Osteoblast (primary cell): Measurements from ENCODE around the gene SUMF2. TPM values are rescaled to one million over a fixed set of nuclear protein-coding genes. Genes with fewer than 3 reads are reported as not detected.
"Not testable (repeated sequence)": the region's sequence is repeated elsewhere in the genome, so short reads cannot be mapped to it uniquely, and the experiment has no call there.

ENCODE experiments used
- DNase-seq: peaks from one replicate; pipeline ENCODE4 v3.0.0; 2011; ENCODE audit warnings: low spot score, mixed read lengths; ENCODE audit not compliant: insufficient read length; ENCODE audit errors: missing footprints
- H2AFZ ChIP-seq: 2 replicates; pipeline ENCODE4 v1.6.0; 2011; ENCODE audit warnings: mild to moderate bottlenecking, low read length
- H3K27ac ChIP-seq: 2 replicates; pipeline ENCODE4 v1.5.1; 2011; ENCODE audit warnings: mild to moderate bottlenecking, low read depth, low read length, moderate library complexity
- H3K27me3 ChIP-seq: 2 replicates; pipeline ENCODE4 v1.6.0; 2012; ENCODE audit warnings: mild to moderate bottlenecking, control low read depth, inconsistent platforms, low read length, moderate library complexity; ENCODE audit not compliant: insufficient read depth
- H3K36me3 ChIP-seq: 2 replicates; pipeline ENCODE4 v1.5.1; 2011; ENCODE audit warnings: mild to moderate bottlenecking, low read length, control low read depth, moderate library complexity; ENCODE audit not compliant: insufficient read depth
- H3K4me1 ChIP-seq: 2 replicates; pipeline ENCODE4 v1.5.1; 2011; ENCODE audit warnings: mild to moderate bottlenecking, low read length, control low read depth, moderate library complexity; ENCODE audit not compliant: insufficient read depth
- H3K4me2 ChIP-seq: 2 replicates; pipeline ENCODE4 v1.6.0; 2011; ENCODE audit warnings: mild to moderate bottlenecking, low read length; ENCODE audit not compliant: insufficient read depth
- H3K4me3 ChIP-seq: fragments of 200-600 bp; sonication (generic); 3 replicates; pipeline ENCODE4 v1.5.1; 2012; ENCODE audit warnings: mild to moderate bottlenecking, low read length, inconsistent platforms; ENCODE audit not compliant: insufficient read depth
- H3K79me2 ChIP-seq: 2 replicates; pipeline ENCODE4 v1.6.0; 2012; ENCODE audit warnings: mild to moderate bottlenecking, low read length, control low read depth, inconsistent platforms; ENCODE audit not compliant: insufficient read depth
- H3K9me3 ChIP-seq: 2 replicates; pipeline ENCODE4 v1.5.1; 2011; ENCODE audit warnings: low read depth, low read length, control low read depth
- H4K20me1 ChIP-seq: 2 replicates; pipeline ENCODE4 v1.6.0; 2012; ENCODE audit warnings: mild to moderate bottlenecking, low read length, control low read depth; ENCODE audit not compliant: insufficient read depth
- total RNA-seq: library from RNA; depleted of rRNA; stranded (reverse); fragments of >200 nt; gene quantifications from 2 replicates; pipeline ENCODE4 v1.2.3, GENCODE V29; 2012
- TF ChIP-seq, protein P1 (sequence below): IDR thresholded peaks from 2 replicates; pipeline ENCODE4 v1.5.1; 2011; ENCODE audit warnings: mild to moderate bottlenecking, low read depth, low read length, moderate library complexity; ENCODE audit errors: extremely low read depth

The SUMF2 gene
- total RNA-seq, 1 donor = 230 TPM

DNA sequence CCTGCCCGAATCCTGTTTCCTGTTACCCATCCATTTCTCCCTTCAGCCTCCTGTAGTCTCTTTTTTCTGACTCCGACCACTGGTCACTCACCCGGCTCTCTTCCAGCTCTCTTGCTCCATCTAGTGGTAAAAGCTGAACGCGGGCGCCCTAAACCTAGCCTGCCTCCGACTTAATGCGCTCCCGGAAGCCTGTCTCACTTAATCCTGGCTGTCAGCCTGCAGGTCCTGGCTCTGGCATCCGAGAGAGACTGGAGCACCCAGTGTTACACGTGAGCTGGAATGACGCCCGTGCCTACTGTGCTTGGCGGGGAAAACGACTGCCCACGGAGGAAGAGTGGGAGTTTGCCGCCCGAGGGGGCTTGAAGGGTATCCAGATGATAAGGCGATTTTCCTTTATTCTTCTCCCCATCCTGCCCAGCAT lies 10.3 kb downstream of the SUMF2 start:
- Histone ChIP-seq H3K36me3 (peaks cover 30% of the 10 kb centered on the region), H3K79me2 (no peaks in the 10 kb centered on the region), H4K20me1 (no peaks in the 10 kb centered on the region), H3K9me3 (no peaks in the 10 kb centered on the region), H3K4me2 (no peak overlapping the region), H3K27ac (no peak overlapping the region), H3K4me1 (peaks cover 7% of the 10 kb centered on the region), H3K4me3 (no peak overlapping the region), H3K27me3 (no peaks in the 10 kb centered on the region), H2AFZ (peak overlapping the region; percentile 30)
- DNase-seq = peak; percentile 89
- TF ChIP-seq, protein P1, sequence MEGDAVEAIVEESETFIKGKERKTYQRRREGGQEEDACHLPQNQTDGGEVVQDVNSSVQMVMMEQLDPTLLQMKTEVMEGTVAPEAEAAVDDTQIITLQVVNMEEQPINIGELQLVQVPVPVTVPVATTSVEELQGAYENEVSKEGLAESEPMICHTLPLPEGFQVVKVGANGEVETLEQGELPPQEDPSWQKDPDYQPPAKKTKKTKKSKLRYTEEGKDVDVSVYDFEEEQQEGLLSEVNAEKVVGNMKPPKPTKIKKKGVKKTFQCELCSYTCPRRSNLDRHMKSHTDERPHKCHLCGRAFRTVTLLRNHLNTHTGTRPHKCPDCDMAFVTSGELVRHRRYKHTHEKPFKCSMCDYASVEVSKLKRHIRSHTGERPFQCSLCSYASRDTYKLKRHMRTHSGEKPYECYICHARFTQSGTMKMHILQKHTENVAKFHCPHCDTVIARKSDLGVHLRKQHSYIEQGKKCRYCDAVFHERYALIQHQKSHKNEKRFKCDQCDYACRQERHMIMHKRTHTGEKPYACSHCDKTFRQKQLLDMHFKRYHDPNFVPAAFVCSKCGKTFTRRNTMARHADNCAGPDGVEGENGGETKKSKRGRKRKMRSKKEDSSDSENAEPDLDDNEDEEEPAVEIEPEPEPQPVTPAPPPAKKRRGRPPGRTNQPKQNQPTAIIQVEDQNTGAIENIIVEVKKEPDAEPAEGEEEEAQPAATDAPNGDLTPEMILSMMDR = peak; percentile 96

DNA sequence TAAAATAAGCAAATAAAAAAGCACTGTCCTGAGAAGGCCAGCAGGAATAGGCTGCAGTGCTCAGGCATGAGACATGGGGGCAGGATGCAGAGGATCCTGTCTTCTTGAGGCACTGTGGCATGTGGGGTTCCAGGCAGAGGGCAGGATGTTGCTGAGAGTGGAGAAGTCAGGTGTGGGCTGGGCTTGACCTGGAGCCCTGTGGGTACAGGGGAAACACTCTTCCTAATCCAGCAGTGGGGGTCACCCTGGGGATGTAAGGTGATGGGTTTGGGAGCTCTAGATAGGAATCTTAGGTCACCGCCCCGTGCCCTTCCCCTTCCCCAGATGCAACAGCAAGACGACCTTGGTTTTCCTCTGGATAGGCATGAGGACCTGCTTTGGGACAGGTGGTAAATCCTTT lies 13.6 kb downstream of the SUMF2 start:
- Histone ChIP-seq H3K36me3 (peaks cover 29% of the 10 kb centered on the region), H3K4me2 (no peak overlapping the region), H4K20me1 (peaks cover 3% of the 10 kb centered on the region), H3K79me2 (no peaks in the 10 kb centered on the region), H3K9me3 (no peaks in the 10 kb centered on the region), H3K4me3 (no peak overlapping the region), H2AFZ (no peak overlapping the region), H3K27me3 (no peaks in the 10 kb centered on the region), H3K27ac (no peak overlapping the region), H3K4me1 (peaks cover 14% of the 10 kb centered on the region)
- TF ChIP-seq, protein P1 = no peak
- DNase-seq = no peak

DNA sequence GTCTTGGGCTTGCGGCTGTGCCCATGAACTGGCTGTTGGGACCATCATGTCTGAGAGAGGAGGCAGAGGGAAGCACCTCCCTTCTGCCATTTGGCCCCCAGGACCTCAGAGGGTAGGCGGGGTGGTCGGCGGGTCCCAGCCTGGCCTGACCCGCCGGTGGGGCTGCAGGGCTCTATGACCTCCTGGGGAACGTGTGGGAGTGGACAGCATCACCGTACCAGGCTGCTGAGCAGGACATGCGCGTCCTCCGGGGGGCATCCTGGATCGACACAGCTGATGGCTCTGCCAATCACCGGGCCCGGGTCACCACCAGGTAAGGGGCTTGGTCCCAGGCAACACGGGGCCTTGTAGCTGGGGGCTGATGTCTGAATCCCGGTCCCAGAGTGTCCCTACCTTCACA lies 14.1 kb downstream of the SUMF2 start:
- peak; percentile 46 for DNase-seq
- Histone ChIP-seq H3K27me3 (no peaks in the 10 kb centered on the region), H3K4me1 (peaks cover 14% of the 10 kb centered on the region), H3K4me2 (no peak overlapping the region), H4K20me1 (peaks cover 3% of the 10 kb centered on the region), H3K79me2 (no peaks in the 10 kb centered on the region), H3K36me3 (peaks cover 28% of the 10 kb centered on the region), H2AFZ (no peak overlapping the region), H3K27ac (peak overlapping the region; percentile 3), H3K4me3 (no peak overlapping the region), H3K9me3 (no peaks in the 10 kb centered on the region)
- TF ChIP-seq, protein P1 = no peak

DNA sequence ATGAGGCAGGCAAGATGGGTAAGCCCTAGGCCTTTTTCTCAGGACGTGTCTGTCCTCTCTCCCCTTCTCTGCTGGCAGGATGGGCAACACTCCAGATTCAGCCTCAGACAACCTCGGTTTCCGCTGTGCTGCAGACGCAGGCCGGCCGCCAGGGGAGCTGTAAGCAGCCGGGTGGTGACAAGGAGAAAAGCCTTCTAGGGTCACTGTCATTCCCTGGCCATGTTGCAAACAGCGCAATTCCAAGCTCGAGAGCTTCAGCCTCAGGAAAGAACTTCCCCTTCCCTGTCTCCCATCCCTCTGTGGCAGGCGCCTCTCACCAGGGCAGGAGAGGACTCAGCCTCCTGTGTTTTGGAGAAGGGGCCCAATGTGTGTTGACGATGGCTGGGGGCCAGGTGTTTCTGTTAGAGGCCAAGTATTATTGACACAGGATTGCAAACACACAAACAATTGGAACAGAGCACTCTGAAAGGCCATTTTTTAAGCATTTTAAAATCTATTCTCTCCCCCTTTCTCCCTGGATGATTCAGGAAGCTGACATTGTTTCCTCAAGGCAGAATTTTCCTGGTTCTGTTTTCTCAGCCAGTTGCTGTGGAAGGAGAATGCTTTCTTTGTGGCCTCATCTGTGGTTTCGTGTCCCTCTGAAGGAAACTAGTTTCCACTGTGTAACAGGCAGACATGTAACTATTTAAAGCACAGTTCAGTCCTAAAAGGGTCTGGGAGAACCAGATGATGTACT lies 15.5 kb downstream of the SUMF2 start:
- no peak overlapping the region for H3K4me2 ChIP-seq
- TF ChIP-seq, protein P1 = peak; percentile 82

DNA sequence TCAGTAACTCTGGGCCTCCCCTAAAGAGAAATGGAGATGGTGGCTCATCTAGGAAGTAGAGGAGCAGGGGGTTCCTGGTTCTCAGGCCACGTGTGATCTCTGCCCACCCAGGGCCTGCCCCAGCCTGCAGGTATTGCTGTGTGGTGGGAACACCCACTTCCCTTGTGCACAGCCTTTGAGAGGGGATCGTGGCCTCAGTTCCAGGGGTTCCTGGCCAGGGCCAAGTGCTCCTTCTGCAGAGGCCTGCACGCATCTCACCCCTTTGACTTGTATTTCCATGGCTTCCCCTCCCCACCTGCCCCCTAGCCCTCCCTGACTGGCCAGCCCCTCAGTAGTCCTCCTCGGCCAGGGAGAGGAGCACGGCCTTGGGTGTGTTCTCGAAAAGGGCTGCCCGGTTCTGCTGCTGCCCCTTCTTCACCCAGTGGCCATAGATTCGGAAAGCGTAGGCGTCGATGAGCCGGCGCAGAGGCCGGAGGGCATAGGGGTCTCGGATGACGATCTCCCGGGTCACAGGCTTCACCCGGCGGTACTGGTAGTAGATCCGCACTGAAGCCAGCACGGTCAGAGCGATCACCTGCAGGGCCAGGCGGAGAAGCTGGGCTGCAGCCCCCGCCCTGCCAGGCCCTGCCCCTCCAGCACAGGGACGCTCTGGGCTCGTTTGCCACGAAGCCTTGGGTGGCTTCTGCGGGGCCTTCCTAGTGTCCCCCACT lies 16.8 kb downstream of the SUMF2 start:
- Histone ChIP-seq H3K4me1 (peaks cover 12% of the 10 kb centered on the region), H3K36me3 (peaks cover 24% of the 10 kb centered on the region)
- not testable (repeated sequence) for H4K20me1 ChIP-seq, H3K79me2 ChIP-seq, H3K4me2 ChIP-seq, H2AFZ ChIP-seq, H3K27me3 ChIP-seq, H3K4me3 ChIP-seq, DNase-seq, H3K27ac ChIP-seq, H3K9me3 ChIP-seq

More for the DNA sequence above, 15.5 kb downstream of the SUMF2 start:
- H3K27ac ChIP-seq = peak overlapping the region; percentile 59
- H3K9me3 ChIP-seq = no peaks in the 10 kb centered on the region
- H3K79me2 ChIP-seq = no peaks in the 10 kb centered on the region
- peaks cover 27% of the 10 kb centered on the region for H3K36me3 ChIP-seq
- DNase-seq = peak; percentile 96
- H4K20me1 ChIP-seq = peaks cover 3% of the 10 kb centered on the region
- H2AFZ ChIP-seq = peak overlapping the region; percentile 43
- peaks cover 12% of the 10 kb centered on the region for H3K4me1 ChIP-seq
- no peak overlapping the region for H3K4me3 ChIP-seq
- H3K27me3 ChIP-seq = no peaks in the 10 kb centered on the region
